Mucosa of descending colon (tissue), 3 donors: Measurements from ENCODE around the gene WDR37. TPM values are rescaled to one million over a fixed set of nuclear protein-coding genes. Genes with fewer than 3 reads are reported as not detected.
"Not testable (repeated sequence)": the region's sequence is repeated elsewhere in the genome, so short reads cannot be mapped to it uniquely, and the experiment has no call there.

ENCODE experiments used
- ATAC-seq: fragments of 200-7000 bp; cut with Tn5 transposase; one replicate; pipeline ENCODE4 v1.9.1; 2020; ENCODE audit warnings: mild to moderate bottlenecking, moderate library complexity
- DNase-seq, 3 donors: peaks; one replicate each; pipeline ENCODE4 v3.0.0-alpha.2; 2020
- H3K36me3 ChIP-seq: fragments of 200-600 bp; one replicate; pipeline ENCODE4 v1.8.0; 2021; ENCODE audit warnings: low read depth, mild to moderate bottlenecking
- H3K4me1 ChIP-seq: fragments of 200-600 bp; one replicate; pipeline ENCODE4 v1.8.0; 2021; ENCODE audit warnings: low read depth, mild to moderate bottlenecking
- H3K4me3 ChIP-seq: fragments of 200-600 bp; one replicate; pipeline ENCODE4 v1.8.0; 2021; ENCODE audit warnings: mild to moderate bottlenecking
- H3K9me3 ChIP-seq: fragments of 200-600 bp; one replicate; pipeline ENCODE4 v1.8.0; 2021; ENCODE audit warnings: mild to moderate bottlenecking
- intact Hi-C, 2 donors: fragments of 100-400 bp; cut with DNase I in 1 of 2; cut with micrococcal nuclease in 1 of 2; formaldehyde crosslinking; loops; one replicate each; pipeline versions ENCODE4 v1.11.0 to v1.11.1; 2022; cut with DNase I, micrococcal nuclease
- total RNA-seq, 3 donors: library from RNA; stranded (reverse); fragmentation: NEBNext Ultra II Directional in 2 of 3; extraction: Animal tissue kit (Norgen Biotek cat#: 25700) in 2 of 3; gene quantifications; one replicate each; pipeline versions ENCODE4 v1.2.1 to v1.2.4, GENCODE V29; 2021 to 2023
- TF ChIP-seq, protein P1 (sequence below): fragments of 200-600 bp; IDR thresholded peaks from one replicate; pipeline ENCODE4 v1.8.0; 2022; ENCODE audit warnings: antibody characterized with exemption, mild to moderate bottlenecking
- donor health status: DM: no; HTN: no; CAD: no; lungs with moderate emphysema.
- donor health status: DM: no; HTN: no; CAD: no.
- donor health status: DM: no; HTN: yes; CAD: no.

Gene WDR37
- total RNA-seq, 3 donors from 2014 or later: 18.3 to 24.1 (median 20.8) TPM

- Histone ChIP-seq H3K9me3 (no peaks in the 10 kb centered on the region), H3K4me1 (no peaks in the 10 kb centered on the region), H3K4me3 (no peak overlapping the region), H3K36me3 (no peaks in the 10 kb centered on the region)
- no peak for DNase-seq
- intact Hi-C loops: no loop called here
- no peak for ATAC-seq
- TF ChIP-seq, protein P1, sequence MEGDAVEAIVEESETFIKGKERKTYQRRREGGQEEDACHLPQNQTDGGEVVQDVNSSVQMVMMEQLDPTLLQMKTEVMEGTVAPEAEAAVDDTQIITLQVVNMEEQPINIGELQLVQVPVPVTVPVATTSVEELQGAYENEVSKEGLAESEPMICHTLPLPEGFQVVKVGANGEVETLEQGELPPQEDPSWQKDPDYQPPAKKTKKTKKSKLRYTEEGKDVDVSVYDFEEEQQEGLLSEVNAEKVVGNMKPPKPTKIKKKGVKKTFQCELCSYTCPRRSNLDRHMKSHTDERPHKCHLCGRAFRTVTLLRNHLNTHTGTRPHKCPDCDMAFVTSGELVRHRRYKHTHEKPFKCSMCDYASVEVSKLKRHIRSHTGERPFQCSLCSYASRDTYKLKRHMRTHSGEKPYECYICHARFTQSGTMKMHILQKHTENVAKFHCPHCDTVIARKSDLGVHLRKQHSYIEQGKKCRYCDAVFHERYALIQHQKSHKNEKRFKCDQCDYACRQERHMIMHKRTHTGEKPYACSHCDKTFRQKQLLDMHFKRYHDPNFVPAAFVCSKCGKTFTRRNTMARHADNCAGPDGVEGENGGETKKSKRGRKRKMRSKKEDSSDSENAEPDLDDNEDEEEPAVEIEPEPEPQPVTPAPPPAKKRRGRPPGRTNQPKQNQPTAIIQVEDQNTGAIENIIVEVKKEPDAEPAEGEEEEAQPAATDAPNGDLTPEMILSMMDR: no peak
These were observed 100.4 kb downstream of the WDR37 start for GRCh38 chr10:1156616-1156886.

DNA sequence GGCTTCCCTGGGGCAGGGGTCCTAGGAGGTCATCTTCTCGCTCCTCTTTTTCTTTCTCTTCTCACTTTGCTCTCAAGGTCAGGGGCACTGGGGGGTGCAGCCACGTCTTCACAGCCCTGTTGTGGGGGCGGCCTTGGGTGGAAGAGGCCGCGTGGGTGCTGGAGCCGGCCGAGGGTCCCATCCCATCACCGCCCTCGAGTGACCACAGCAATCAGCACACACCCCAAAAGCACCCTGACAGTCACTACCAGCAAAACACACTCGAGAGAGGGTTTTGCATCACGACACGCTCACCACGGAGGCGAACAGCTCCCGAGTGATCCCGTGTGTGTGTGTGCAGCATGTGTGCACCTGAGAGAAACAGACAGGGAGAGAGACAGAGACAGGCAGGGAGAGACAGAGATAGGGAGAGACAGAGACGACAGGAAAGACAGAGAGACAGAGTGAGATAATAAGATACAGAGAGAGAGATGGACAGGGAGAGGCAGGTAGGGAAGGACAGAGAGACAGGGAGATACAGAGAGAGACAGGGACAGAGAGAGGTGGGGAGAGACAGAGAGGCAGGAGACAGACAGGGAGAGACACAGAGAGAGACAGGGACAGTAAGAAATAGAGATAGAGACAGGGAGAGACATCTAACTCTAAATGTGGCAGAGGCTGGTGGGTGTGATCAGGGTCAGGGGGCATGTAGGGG is 100.9 kb downstream of the WDR37 start:
- no peaks in the 10 kb centered on the region for H3K36me3 ChIP-seq
- DNase-seq: no peak
- intact Hi-C loops: no loop called here
- TF ChIP-seq, protein P1: no peak
- H3K9me3 ChIP-seq: no peaks in the 10 kb centered on the region
- no peak overlapping the region for H3K4me3 ChIP-seq
- H3K4me1 ChIP-seq: no peaks in the 10 kb centered on the region
- no peak for ATAC-seq

DNA sequence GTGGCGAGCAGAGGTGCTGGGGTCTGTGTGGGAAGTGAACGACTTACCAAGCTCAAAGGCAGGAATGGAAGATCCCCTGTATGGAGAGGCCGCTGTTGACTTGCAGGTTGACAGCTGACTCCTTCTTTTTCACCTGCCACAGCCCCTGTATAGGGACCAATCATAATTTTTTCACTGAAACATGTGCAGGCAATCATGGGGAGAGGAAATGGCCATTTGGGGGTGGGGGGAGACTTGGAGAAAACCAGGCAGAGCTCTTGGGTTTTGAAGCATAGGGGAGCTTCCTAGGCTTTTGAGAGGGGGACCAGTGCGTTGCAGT is 101.4 kb downstream of the WDR37 start:
- ATAC-seq (no peak), DNase-seq (no peak)
- intact Hi-C loops: no loop called here
- no peaks in the 10 kb centered on the region for H3K9me3 ChIP-seq
- H3K36me3 ChIP-seq: no peaks in the 10 kb centered on the region
- H3K4me1 ChIP-seq: no peaks in the 10 kb centered on the region
- H3K4me3 ChIP-seq: no peak overlapping the region
- TF ChIP-seq, protein P1: no peak

DNA sequence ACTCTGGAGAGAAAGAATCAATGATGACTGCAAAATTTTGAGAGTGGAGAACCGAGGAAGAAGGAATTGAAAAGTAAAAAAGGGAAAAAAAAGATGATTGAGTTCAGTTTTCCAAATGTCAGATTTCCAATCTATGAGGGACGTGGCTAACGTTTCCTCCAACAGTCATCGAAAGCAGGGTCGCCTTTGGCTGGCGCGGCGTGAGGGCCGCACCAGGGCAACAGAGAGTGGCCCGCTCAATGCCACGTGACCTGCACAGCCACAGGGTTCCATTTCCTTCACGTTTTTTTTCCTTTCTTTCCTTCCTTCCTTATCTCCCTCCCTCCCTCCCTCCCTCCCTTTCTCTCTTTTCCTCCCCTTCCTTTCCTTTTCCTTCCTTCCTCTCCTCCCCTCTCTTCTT is 101.9 kb downstream of the WDR37 start:
- no peaks in the 10 kb centered on the region for H3K9me3 ChIP-seq
- no peak for ATAC-seq
- no peaks in the 10 kb centered on the region for H3K36me3 ChIP-seq
- TF ChIP-seq, protein P1: no peak
- no peaks in the 10 kb centered on the region for H3K4me1 ChIP-seq
- no peak overlapping the region for H3K4me3 ChIP-seq
- intact Hi-C loops: no loop called here
- no peak for DNase-seq

GRCh38 chr10:1158536-1158935 is 102.4 kb downstream of the WDR37 start:
- DNase-seq, ATAC-seq, intact Hi-C loops: not testable (repeated sequence)

DNA sequence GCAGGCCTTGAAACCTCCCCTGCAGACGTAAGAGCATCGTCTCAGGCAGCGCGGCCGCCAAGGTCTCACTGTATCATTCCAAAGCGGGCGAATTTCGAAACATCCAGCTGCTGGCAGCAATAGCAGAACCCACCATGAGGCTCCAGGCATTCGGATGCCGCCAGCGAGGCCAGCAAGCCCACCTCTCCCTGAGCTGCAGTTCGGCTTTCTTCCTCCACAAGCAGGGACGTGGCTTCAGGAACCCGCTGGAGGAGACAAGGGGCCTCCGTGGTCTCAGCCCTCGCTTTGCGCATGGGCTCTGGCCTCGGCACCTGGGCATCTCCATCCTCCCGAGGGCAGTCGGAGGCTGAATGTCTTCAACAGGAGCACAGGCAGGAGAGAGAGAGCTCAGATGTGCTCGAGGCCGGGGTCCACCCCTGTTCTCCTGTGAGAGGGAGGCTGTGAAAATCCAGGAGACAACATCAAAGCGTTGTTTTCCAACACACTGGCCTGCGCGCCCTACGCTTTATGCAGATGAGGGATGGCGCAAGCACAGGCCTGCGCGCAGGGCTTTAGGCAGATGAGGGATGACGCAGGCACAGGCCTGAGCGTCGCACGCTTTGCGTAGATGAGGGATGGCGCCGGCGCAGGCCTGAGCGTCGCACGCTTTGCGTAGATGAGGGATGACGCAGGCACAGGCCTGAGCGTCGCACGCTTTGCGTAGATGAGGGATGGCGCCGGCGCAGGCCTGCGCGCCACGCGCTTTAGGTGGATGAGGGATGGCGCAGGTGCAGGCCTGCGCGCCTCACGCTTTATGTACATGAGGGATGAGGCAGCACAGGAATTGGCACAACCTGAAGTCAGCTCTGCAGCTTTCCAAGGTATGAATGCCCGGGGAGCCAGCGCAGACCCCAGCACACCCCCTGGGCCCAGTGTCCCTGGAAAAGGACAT is 103.2 kb downstream of the WDR37 start:
- DNase-seq: no peak
- ATAC-seq: no peak
- Histone ChIP-seq H3K36me3 (no peaks in the 10 kb centered on the region), H3K9me3 (no peaks in the 10 kb centered on the region), H3K4me1 (no peaks in the 10 kb centered on the region), H3K4me3 (no peak overlapping the region)
- intact Hi-C loops: no loop called here
- TF ChIP-seq, protein P1: no peak

More at GRCh38 chr10:1158536-1158935, 102.4 kb downstream of the WDR37 start:
- H3K4me3 ChIP-seq, H3K4me1 ChIP-seq, H3K9me3 ChIP-seq, H3K36me3 ChIP-seq: not testable (repeated sequence)
